ENCODE measurements around the gene LRMDA.

Gene LRMDA

GRCh38 chr10:75876710-75877109 is 445.3 kb downstream of the LRMDA start:
- DNase-seq (ENCODE audit: low read depth) = no peak

- no peak for DNase-seq (ENCODE audit: low read depth)
These were observed 446.5 kb downstream of the LRMDA start for GRCh38 chr10:75877877-75878276.

- DNase-seq (ENCODE audit: low read depth) = no peak
These were observed 447.2 kb downstream of the LRMDA start for GRCh38 chr10:75878586-75878985.

- no peak for DNase-seq (ENCODE audit: low read depth)
These were observed 448.8 kb downstream of the LRMDA start for GRCh38 chr10:75880031-75880775.

GRCh38 chr10:75883081-75884072 is 452.0 kb downstream of the LRMDA start:
- DNase-seq (ENCODE audit: low read depth) = no peak

- no peak for DNase-seq (ENCODE audit: low read depth)
These were observed 453.4 kb downstream of the LRMDA start for GRCh38 chr10:75884808-75885207.

GRCh38 chr10:75887369-75887768 is 455.9 kb downstream of the LRMDA start:
- DNase-seq (ENCODE audit: low read depth) = no peak

- DNase-seq (ENCODE audit: low read depth) = no peak
These were observed 456.7 kb downstream of the LRMDA start for GRCh38 chr10:75887992-75888680.

- DNase-seq (ENCODE audit: low read depth) = no peak
These were observed 457.6 kb downstream of the LRMDA start for GRCh38 chr10:75889051-75889450.

GRCh38 chr10:75894761-75895160 is 463.3 kb downstream of the LRMDA start:
- DNase-seq (ENCODE audit: low read depth) = no peak

- DNase-seq (ENCODE audit: low read depth) = no peak
These were observed 463.8 kb downstream of the LRMDA start for GRCh38 chr10:75895259-75895658.

GRCh38 chr10:75899816-75900390 is 468.5 kb downstream of the LRMDA start:
- no peak for DNase-seq (ENCODE audit: low read depth)

- no peak for DNase-seq (ENCODE audit: low read depth)
These were observed 471.4 kb downstream of the LRMDA start for GRCh38 chr10:75902816-75903215.

- no peak for DNase-seq (ENCODE audit: low read depth)
These were observed 473.3 kb downstream of the LRMDA start for GRCh38 chr10:75904499-75905283.

- DNase-seq (ENCODE audit: low read depth) = no peak
These were observed 474.1 kb downstream of the LRMDA start for GRCh38 chr10:75905490-75905889.

- no peak for DNase-seq (ENCODE audit: low read depth)
These were observed 478.6 kb downstream of the LRMDA start for GRCh38 chr10:75910032-75910431.

- DNase-seq (ENCODE audit: low read depth) = no peak
These were observed 480.0 kb downstream of the LRMDA start for GRCh38 chr10:75911426-75911825.

GRCh38 chr10:75916906-75917305 is 485.5 kb downstream of the LRMDA start:
- no peak for DNase-seq (ENCODE audit: low read depth)

- no peak for DNase-seq (ENCODE audit: low read depth)
These were observed 488.5 kb downstream of the LRMDA start for GRCh38 chr10:75919913-75920312.

- no peak for DNase-seq (ENCODE audit: low read depth)
These were observed 491.0 kb downstream of the LRMDA start for GRCh38 chr10:75922435-75922834.

GRCh38 chr10:75924309-75924902 is 493.0 kb downstream of the LRMDA start:
- DNase-seq (ENCODE audit: low read depth) = no peak

All from stimulated activated CD4-positive, alpha-beta T cell treated with anti-CD3 and anti-CD28 coated beads, Interleukin-2, amount 100 ng/mL, for 4 hours (primary cell).